NCI-H2107 treated with DMSO at 0.1 percent for 48 hours (cell line): ENCODE results near the gene SPOPL.

Source experiments
- DNase-seq: peaks from one replicate; lab custom pipeline; 2025; ENCODE audit not compliant: unreplicated experiment; lab: John Stamatoyannopoulos, UW

SPOPL gene

GRCh38 chr2:138600732-138601457 lies 99.3 kb downstream of the SPOPL start:
- DNase-seq = no peak

GRCh38 chr2:138601458-138602165 lies 100.0 kb downstream of the SPOPL start:
- DNase-seq = no peak

GRCh38 chr2:138602166-138602460 lies 100.5 kb downstream of the SPOPL start:
- DNase-seq = peak; percentile 75

- DNase-seq = no peak
Measured at GRCh38 chr2:138607746-138608145, 106.2 kb downstream of the SPOPL start.

GRCh38 chr2:138609446-138609845 lies 107.9 kb downstream of the SPOPL start:
- no peak for DNase-seq

- DNase-seq = no peak
Measured at GRCh38 chr2:138610201-138610953, 108.8 kb downstream of the SPOPL start.

- no peak for DNase-seq
Measured at GRCh38 chr2:138615257-138615656, 113.7 kb downstream of the SPOPL start.

- no peak for DNase-seq
Measured at GRCh38 chr2:138617026-138617425, 115.5 kb downstream of the SPOPL start.

GRCh38 chr2:138618971-138619370 lies 117.4 kb downstream of the SPOPL start:
- DNase-seq = no peak

GRCh38 chr2:138620431-138620830 lies 118.9 kb downstream of the SPOPL start:
- DNase-seq = no peak

- no peak for DNase-seq
Measured at GRCh38 chr2:138621139-138621538, 119.6 kb downstream of the SPOPL start.

GRCh38 chr2:138622613-138623012 lies 121.0 kb downstream of the SPOPL start:
- no peak for DNase-seq
